Measurements from ENCODE around the gene NOL11.
"Not testable (repeated sequence)": the region's sequence is repeated elsewhere in the genome, so short reads cannot be mapped to it uniquely, and the experiment has no call there.

The NOL11 gene

DNA sequence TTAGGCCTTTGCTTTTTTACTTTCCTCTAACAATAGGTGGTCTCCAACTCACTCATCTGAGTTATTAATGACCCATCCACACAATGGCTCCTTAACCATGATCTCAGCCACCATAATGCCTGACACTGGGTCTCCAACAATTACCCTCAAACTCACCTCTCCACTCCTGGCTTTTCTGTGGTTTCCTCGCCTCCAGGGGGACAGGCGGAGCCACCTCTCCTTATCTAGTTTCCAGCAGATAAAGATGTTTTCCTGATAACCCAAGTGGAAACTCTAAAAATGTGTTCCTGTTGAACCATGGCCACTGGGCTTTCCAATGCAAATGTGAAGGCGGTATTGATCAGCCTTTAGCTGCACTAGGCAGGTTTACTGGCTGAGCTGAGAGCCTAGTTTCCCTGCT is 9.4 kb upstream of the NOL11 start:
- no peak for DNase-seq (ENCODE audit: low read depth)

DNA sequence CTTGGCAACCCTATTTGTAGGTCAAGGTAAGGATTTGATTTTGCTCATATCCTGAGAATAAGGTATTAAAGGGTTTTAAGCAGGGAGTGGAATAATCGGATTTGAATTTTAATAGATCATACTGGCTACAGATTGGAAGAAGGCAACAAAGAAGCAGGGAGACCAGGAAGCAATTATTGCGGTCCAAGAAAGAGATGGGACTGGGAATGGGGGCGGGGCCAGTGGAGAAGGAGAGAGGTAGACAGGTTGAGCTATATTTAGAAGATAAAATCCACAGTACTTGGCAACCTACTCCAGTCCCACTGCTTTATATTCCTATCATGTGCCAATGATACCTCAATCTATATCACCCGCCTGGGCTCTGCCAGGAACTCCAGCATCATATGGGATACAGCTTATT is 5.8 kb upstream of the NOL11 start:
- DNase-seq (ENCODE audit: low read depth): no peak

DNA sequence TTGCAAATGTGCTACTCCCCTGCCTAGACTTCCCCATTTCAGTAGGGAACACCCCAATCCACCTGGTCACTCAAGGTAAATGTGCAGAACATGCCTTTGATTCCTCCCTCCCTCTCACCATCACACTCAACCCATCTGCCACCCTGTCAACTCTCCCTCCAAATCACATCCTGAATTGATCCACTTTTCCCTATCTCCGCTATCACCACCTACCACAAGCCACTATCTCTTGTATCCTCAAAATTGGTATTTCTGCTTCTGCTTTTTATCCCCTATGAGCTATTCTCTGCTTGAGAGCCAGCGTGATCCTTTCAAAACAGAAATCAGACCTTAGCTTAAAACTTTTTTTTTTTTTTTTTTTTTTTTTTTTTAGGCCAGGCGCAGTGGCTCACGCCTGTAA is 5.4 kb upstream of the NOL11 start:
- DNase-seq (ENCODE audit: low read depth): no peak

DNA sequence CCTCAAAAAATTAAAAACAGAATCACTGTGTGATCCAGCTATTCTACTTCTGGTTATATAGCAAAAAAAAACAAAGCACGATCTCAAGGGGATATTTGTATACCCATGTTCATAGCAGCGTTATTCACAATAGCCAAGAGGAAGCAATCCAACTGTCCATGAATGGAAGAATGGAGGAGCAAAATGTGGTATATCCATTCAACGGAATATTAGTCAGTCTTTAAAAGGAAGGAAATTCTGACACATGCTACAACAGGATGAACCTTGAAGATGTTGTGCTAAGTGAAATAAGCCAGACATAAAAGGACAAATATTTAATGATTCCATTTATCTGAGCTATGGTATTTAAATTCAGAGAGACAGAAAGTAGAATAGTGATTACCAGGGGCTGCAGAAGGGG is 4.6 kb upstream of the NOL11 start:
- no peak for DNase-seq (ENCODE audit: low read depth)

DNA sequence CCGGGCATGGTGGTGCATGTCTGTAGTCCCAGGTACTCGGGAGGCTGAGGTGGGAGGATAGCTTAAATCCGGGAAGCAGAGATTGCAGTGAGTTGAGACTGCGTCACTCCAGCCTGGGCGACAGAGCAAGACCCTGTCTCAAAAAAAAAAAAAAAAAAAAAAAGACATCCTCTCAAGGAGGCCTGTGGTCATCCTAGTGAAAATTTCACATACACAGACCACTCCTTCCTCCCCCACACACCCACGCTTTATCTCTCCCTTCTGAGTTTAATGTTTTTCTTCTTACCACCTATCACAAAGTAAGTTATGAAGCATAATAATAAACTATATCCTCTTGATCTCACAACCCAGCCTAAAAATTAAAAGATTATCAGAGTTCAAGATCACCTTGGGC is 1.3 kb upstream of the NOL11 start:
- DNase-seq (ENCODE audit: low read depth): no peak

DNA sequence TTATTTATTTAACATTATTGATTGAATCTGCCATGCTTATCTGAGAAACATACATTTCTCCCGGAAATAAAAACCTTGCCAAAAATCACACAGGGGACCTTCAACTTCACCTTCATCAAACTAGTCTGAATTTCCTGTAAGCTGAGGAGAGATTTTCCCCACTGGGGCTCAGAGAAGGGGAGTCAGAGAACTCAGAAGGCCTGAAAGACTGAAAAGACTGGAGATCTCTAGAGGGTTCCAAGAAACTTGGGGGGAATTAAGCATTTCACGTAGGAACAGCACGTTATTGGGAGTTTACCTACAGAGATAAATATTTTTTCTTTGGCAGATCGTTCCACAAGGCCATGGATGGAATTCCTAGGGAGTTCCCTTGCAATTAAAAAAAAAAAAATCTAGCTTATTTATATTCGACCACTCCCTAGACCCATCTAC is 528 bp upstream of the NOL11 start:
- no peak for DNase-seq (ENCODE audit: low read depth)

DNA sequence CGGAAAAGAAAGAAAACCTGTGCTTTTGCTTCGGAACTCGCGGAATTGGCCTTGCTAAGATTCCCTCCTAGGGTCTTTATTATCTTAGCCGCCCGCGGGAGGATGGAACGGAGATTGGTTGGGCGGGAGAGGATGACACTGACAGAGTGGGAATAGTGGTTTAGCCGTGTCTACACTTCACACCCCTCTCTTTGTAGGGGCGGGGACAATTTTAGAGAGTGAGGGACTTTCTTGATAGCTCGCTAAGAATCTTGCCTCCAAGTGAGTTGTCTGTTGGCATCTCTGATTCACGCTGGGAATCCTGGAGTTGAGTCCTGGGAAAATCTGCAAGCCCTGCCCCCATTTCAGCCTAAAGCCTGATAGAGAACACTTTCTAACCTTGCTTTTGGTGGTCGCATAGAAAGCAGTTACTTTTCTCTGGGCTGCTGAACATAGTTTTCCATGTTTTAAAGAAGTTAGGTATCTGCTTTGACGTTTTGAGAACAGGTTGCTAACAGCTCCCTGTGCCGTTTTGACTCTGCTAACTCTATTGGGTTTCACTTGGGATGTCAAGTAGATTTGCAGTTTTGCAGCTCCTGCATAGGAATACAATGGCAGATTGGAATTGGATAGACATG is 697 bp downstream of the NOL11 start:
- DNase-seq (ENCODE audit: low read depth): peak; percentile 7

DNA sequence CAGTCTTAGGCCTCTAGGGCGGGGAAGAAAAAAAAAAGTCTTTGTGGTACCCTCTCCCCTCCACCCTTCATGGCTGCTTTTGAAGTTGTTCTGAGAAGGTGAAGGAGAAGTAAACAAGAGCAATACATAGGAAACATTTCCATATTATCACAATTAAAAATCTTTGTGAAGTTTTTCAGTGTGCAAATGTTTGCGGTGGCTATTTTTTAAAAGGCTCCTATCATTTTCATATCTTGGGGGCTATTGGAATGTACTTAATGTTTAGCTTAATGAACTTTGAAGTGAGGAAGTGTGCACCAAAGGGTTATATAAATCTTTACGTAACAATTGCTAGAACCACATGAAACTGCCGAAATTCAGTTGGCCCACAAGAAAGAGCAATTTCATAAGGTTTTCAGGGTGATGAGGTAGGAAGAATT is 7.6 kb downstream of the NOL11 start:
- DNase-seq (ENCODE audit: low read depth): no peak

DNA sequence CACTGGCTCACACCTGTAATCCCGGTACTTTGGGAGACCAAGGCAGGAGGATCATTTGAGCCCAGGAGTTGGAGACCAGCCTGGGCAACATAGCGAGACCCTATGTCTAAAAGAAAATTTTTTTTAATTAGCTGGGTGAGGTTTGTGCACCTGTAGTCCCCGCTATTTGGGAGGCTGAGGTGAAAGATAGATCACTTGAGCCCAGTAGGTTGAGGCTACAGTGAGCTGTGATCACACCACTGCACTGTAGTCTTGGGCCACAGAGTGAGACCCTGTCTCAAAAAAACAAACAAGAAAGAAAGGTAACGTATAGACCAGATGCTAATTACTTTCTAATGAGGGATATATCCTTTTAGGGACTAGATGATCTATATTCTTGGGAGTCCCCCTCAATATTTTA is 8.1 kb downstream of the NOL11 start:
- no peak for DNase-seq (ENCODE audit: low read depth)

DNA sequence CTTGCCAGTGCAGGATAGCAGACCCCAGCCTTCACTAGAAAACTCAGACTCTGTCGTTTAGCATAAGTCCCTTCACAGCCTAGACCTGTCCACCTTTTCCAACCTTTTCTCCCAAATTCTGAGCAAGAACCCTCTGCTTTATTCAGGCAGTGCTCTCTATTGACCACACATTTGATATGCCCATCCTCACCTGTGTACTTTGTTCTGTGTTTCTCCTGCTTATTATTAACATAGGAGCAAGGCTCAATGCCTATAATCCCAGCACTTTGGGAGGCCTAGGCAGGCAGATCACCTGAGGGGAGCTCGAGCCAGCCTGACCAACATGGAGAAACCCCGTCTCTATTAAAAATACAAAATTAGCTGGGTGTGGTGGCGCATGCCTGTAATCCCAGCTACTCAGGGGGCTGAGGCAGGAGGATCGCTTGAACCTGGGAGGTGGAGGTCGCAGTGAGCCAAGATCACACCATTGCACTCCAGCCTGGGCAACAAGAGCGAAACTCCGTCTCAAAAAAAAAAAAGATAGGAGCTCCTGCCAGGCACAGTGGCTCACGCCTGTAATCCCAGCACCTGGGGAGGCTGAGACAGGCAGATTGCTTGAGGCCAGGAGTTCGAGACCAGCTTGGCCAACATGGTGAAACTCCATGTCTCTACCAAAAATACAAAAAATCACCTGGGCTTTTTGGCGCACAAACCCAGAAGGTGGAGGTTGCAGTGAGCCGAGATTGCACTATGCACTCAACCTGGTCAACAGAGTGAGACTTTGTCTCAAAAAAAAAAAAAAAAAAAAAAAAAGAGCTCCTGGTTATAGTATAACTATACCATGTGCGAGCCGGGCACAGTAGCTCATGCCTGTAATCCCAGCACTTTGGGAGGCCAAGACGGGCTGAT is 9.7 kb downstream of the NOL11 start:
- DNase-seq (ENCODE audit: low read depth): not testable (repeated sequence)

DNA sequence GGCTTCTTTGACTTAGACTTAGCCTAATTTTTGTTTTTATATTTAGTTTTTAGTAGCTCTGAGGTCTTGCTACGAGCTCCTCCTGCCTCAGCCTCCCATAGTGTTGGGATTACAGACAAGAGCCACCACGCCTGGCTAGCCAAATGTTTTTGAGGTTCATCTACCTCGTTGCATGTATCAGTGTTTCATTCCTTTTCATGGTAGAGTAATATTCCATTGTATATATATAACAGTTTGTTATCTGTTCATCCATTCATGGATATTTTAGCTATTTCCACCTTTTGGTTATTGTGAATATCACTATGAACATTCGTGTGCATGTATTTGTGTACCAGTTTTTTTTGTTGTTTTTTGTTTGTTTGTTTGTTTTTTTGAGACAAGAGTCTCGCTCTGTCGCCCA is 12.2 kb downstream of the NOL11 start:
- DNase-seq (ENCODE audit: low read depth): no peak

DNA sequence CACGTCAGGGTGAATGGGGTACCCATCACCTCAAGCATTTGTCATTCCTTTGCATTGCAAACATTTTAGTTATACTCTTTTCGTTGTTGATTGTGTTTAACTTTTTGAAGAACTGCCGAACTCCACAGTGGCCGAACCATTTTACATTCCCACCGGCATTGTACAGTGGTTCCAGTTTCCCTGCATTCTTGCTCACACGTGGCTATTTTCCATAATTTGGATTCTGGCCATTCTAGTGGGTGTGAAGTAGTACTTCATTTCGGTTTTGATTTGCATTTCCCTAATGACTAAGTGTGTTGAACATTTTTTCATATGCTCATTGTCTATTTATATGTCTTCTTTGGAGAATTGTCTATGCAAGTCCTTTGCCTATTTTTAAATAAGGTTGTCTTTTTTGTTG is 13.0 kb downstream of the NOL11 start:
- DNase-seq (ENCODE audit: low read depth): no peak

DNA sequence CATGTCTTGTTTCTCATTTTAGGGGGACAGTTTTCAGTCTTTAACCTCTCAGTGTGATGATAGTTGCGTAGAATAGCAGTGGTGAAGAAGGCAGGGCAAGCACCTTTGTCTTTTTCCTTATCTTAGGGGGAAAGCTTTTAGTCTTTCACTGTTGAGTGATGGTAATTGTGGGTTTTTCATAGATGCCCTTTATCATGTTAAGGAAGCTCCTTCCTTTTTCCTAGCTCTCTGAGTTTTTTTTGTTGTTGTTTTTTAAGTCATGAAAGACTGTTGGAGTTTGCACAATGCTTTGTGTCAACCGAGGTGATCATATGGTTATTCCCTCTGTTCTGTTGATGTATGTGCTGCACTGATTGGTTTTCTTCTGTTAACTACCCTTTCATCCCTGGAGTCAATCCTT is 15.7 kb downstream of the NOL11 start:
- no peak for DNase-seq (ENCODE audit: low read depth)

DNA sequence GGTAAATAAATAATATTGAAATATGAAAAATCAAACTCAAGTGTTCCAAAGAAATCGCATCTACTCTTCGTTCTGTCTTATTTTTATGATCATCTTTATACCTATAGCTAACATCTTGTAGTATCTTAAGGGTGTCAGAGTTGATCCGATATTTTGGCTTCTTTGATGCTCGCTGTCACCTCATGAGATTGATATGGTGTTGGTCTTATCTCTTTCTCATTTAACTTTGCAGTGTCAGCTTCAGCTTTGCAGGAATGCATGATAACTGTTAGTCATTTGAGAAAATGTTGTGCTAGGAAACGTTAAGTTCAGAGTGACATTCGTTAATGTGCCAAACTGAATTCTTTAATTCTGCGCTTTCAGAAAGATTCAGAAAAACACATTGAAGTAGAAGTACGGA is 19.4 kb downstream of the NOL11 start:
- no peak for DNase-seq (ENCODE audit: low read depth)

DNA sequence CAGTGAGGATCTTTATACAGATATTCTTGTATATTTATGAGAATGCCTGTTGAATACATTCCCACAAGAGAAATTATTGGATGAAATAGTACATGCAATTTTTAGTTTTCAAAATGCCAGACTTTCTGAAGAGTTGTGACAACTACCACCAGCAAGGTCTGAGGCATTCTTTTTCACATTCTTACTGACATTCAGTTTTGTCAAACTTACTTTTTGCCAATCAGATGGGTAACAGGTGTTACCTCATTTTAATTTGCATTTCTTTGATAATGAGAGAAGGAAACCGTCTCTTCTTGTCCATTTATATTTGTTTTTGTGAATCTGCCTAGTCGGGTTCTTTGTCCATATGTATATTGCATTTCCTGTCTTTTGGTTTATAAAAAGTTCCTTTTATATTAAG is 24.3 kb downstream of the NOL11 start:
- no peak for DNase-seq (ENCODE audit: low read depth)

DNA sequence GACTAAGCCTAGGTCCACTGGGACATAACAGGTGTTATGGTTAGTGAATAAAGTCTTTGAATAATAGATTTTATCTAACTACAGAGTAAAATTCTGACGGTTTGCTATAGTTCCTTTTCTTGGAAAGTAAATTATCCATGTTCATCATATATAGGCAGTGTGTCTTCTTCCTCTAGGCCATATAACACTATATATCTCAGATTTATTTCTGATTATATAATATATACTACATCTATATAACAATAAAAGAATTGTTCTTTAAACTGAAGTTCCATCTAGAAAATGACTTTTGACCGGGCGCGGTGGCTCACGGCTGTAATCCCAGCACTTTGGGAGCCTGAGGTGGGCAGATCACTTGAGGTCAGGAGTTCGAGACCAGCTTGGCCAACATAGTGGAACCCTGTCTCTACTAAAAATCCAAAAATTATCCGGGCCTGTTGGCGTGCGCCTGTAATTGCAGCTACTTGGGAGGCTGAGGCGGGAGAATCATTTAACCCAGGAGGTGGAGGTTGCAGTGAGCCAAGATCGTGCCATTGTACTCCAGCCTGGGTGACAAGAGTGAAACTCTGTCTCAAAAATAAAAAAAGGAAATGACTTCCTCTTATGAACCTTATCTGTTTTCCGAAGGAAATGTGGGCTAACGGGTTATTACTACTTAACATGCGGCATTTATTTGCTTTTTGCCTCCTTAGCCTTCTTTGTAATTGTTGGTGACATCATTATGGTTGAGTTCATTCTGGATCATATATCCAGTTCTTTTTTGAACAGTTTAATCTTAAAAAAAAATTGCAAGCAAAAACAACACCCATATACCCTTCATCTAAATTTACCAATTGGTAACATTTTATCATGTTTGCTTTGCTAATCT is 29.2 kb downstream of the NOL11 start:
- no peak for DNase-seq (ENCODE audit: low read depth)

DNA sequence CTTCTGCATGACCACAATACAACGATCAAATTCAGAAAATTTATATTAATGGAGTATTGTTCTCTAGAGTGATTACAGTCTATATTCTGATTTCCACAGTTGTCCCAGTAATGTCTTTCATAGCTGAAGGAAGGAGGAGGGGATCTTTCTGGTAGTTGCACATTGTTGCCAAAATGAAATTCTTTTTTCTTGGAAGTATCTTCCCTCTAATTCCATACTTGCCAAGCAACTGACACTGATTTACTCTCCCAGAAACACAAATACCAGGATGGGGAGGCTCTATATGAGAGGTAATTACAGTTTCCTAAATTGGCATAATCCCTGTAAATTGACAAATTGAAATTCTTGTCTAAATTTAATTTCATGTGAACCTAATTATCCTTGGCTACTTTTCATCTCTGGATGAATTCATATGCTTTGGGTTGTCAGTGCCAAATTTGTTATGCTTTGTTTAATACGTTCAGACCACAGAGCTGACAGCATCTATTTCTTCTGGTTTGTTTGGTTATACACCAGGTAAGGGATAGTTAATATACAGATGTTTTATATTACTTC is 30.0 kb downstream of the NOL11 start:
- no peak for DNase-seq (ENCODE audit: low read depth)

DNA sequence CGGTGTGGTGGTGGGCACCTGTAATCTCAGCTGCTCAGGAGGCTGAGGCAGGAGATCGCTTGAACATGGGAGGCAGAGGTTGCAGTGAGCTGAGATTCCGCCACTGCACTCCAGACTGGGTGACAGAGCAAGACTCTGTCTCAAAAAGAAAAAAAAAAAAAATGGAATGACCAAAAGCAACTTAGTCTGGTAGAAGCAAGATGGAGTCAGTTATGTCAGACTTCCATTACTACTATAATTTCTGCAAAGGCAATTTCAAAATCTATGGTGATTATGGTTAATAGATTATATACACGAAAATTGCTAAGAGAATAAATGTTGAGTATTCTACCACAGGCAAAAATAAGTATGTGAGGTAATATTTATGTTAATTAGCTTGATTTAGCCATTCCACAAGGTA is 32.3 kb downstream of the NOL11 start:
- DNase-seq (ENCODE audit: low read depth): no peak

DNA sequence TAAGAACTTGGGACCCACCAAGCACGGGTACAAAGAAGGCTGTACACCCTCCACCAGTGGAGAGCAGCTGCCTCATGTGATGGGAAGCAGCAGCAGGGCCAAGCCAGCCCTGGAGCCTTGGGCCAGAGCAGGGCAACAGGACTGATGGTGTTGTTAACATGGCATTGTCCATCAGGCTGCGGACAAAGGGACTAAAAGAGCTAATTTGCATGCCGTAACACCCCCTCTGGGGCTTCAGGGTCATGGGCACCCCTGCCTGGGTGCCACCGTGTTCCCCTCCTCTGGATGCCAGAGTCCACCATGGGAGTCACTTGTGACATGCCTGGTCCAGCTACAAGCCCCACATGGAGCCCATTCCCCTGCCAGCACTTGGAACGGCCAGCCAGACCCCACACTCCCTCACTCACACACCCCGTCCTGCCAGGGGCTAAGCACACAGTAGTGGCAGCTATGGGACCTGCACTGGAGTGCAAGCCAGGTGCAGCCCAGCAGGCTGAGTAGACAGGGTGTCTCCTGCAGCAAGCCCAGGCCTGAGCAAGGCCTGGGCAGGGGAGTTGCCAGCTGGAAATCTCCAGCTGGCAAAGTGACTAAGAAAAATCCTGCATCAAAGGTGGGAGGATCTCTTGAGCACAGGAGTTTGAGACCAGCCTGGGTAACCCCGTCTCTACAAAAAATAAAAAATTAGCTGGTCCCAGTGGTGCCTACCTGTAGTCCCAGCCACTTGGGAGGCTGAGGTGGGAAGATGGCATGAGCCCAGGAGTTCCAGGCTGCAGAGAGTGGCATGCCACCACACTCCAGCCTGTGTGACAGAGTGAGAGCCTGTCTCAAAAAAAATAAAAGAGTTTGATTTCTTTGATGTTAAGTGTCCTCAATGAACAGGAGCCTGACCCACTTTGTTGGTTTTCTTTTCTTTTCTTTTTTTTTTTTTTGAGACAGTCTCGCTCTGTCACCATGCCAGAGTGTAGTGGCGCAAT is 33.7 kb downstream of the NOL11 start:
- no peak for DNase-seq (ENCODE audit: low read depth)

DNA sequence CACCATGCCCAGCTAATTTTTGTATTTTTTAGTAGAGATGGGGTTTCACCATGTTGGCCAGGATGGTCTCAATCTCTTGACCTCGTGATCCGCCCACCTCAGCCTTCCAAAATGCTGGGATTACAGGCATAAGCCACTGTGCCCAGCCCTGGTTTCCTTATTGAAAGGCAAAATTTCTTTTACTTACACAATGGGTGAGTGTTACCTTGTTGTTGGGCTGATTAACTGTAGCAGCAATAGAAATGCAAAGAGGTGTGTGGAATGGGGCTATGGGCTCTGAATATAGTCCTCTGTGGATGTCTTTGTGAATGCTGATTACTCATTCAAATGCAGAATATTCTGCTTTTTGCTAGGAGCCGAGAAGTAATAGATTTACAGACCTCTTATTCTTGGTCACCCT is 34.4 kb downstream of the NOL11 start:
- DNase-seq (ENCODE audit: low read depth): not testable (repeated sequence)

DNA sequence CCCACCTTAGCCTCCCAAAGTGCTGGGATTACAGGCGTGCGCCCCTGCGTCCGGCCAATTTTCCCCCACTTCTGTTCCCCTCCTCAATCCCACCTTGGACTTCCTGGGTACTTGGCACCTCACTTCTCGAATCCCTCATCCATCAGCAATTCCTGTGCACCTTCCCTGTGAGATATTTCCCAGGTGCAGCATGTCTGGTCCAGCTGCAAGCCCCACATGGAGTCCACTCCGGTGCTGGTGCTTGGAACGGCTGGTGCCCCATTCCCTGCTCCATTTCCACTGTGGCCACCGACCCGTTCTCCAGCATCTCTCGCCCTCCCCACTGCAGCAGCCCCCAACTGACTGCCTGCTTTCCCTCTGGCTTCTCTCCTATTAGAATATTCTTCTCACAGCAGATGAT is 35.3 kb downstream of the NOL11 start:
- DNase-seq (ENCODE audit: low read depth): no peak

All from activated T-helper 9 cell treated with anti-CD3 and anti-CD28 coated beads, Interleukin-2, amount 50 U/mL, for 16 hours (primary cell).